Mesenchymal stem cell (in vitro differentiated cells and primary cell): Measurements from ENCODE around the gene ITSN1.

ENCODE experiments used
- DNase-seq: peaks from one replicate; pipeline ENCODE4 v3.0.0-alpha.2; 2013
- H2AFZ ChIP-seq: one replicate; pipeline ENCODE4 v1.6.1; 2013; ENCODE audit warnings: low read depth, mild to moderate bottlenecking, control low read depth, inconsistent platforms, low read length, moderate library complexity
- H2AK5ac ChIP-seq: 2 replicates; pipeline ENCODE4 v1.6.1; 2013; ENCODE audit warnings: low read length, moderate library complexity, mild to moderate bottlenecking, inconsistent platforms; ENCODE audit not compliant: severe bottlenecking
- H2BK120ac ChIP-seq: one replicate; pipeline ENCODE4 v1.6.1; 2013; ENCODE audit warnings: low read depth, mild to moderate bottlenecking, inconsistent platforms, low read length, moderate library complexity
- H2BK12ac ChIP-seq, 2 experiments: one replicate each; pipeline ENCODE4 v1.6.1; 2013; ENCODE audit warnings: inconsistent platforms in 2 of 2, low read length in 2 of 2, mild to moderate bottlenecking in 2 of 2, moderate library complexity in 2 of 2, control low read depth in 1 of 2
- H2BK15ac ChIP-seq: one replicate; pipeline ENCODE4 v1.6.1; 2013; ENCODE audit warnings: mild to moderate bottlenecking, low read depth, inconsistent platforms; ENCODE audit not compliant: poor library complexity, severe bottlenecking
- H2BK5ac ChIP-seq: 2 replicates; pipeline ENCODE4 v1.6.1; 2013; ENCODE audit warnings: low read depth, mild to moderate bottlenecking, low read length, control low read depth, inconsistent platforms; ENCODE audit not compliant: poor library complexity, severe bottlenecking
- H3K14ac ChIP-seq, 2 experiments: one replicate each; pipeline ENCODE4 v1.6.1; 2013; ENCODE audit warnings: inconsistent platforms in 2 of 2, low read length in 2 of 2, control low read depth in 1 of 2, mild to moderate bottlenecking in 1 of 2, moderate library complexity in 1 of 2
- H3K18ac ChIP-seq, 2 experiments: one replicate each; pipeline ENCODE4 v1.6.1; 2013; ENCODE audit warnings: inconsistent platforms in 2 of 2, low read length in 2 of 2, control low read depth in 1 of 2, low read depth in 1 of 2, mild to moderate bottlenecking in 1 of 2
- H3K23ac ChIP-seq, 2 experiments: one replicate each; pipeline ENCODE4 v1.6.1; 2013; ENCODE audit warnings: inconsistent platforms in 2 of 2, low read length in 2 of 2, mild to moderate bottlenecking in 2 of 2, moderate library complexity in 2 of 2, control low read depth in 1 of 2
- H3K27ac ChIP-seq: 2 replicates; pipeline ENCODE4 v1.5.1; 2013; ENCODE audit warnings: mild to moderate bottlenecking, moderate library complexity, low read length, control low read depth, inconsistent platforms; ENCODE audit not compliant: poor library complexity, severe bottlenecking
- H3K27me3 ChIP-seq, 2 experiments: 2 replicates each; pipeline versions ENCODE4 v1.6.1 to v1.7.0; 2013; ENCODE audit warnings: low read length in 2 of 2, mild to moderate bottlenecking in 2 of 2, moderate library complexity in 2 of 2, control low read depth in 1 of 2, inconsistent platforms in 1 of 2; ENCODE audit not compliant: control insufficient read depth in 1 of 2, insufficient read depth in 1 of 2
- H3K36me3 ChIP-seq, 2 experiments: 2 replicates each; pipeline versions ENCODE4 v1.6.1 to v1.7.0; 2013; ENCODE audit warnings: low read length in 2 of 2, control low read depth in 1 of 2, inconsistent platforms in 1 of 2, low read depth in 1 of 2, mild to moderate bottlenecking in 1 of 2; ENCODE audit not compliant: insufficient read depth in 2 of 2, control insufficient read depth in 1 of 2
- H3K4ac ChIP-seq, 2 experiments: one replicate each; pipeline ENCODE4 v1.6.1; 2013; ENCODE audit warnings: inconsistent platforms in 2 of 2, low read length in 2 of 2, mild to moderate bottlenecking in 2 of 2, moderate library complexity in 2 of 2, control low read depth in 1 of 2, low read depth in 1 of 2
- H3K4me1 ChIP-seq: 2 replicates; pipeline ENCODE4 v1.6.1; 2013; ENCODE audit warnings: low read depth, low read length, control low read depth; ENCODE audit not compliant: control insufficient read depth, insufficient read depth
- H3K4me2 ChIP-seq: 2 replicates; pipeline ENCODE4 v1.6.1; 2013; ENCODE audit warnings: low read length, mild to moderate bottlenecking, inconsistent platforms; ENCODE audit not compliant: poor library complexity, severe bottlenecking
- H3K4me3 ChIP-seq, 2 experiments: 2 replicates each; pipeline versions ENCODE4 v1.5.1 to v1.7.0; 2013; ENCODE audit warnings: low read length in 2 of 2, mild to moderate bottlenecking in 2 of 2, control low read depth in 1 of 2, low read depth in 1 of 2; ENCODE audit not compliant: insufficient read depth in 1 of 2
- H3K79me1 ChIP-seq: replicated peaks from 2 replicates; pipeline ENCODE4 v1.6.1; 2013; ENCODE audit warnings: mild to moderate bottlenecking, control low read depth, low read length, inconsistent platforms; ENCODE audit not compliant: poor library complexity, severe bottlenecking
- H3K9ac ChIP-seq: 2 replicates; pipeline ENCODE4 v1.7.0; 2013; ENCODE audit warnings: mild to moderate bottlenecking, low read length, moderate library complexity
- H3K9me3 ChIP-seq: 2 replicates; pipeline ENCODE4 v1.7.0; 2013; ENCODE audit warnings: mild to moderate bottlenecking, low read length; ENCODE audit not compliant: control insufficient read depth
- H4K8ac ChIP-seq: one replicate; pipeline ENCODE4 v1.6.1; 2013; ENCODE audit warnings: inconsistent platforms, mild to moderate bottlenecking, low read length, moderate library complexity
- H4K91ac ChIP-seq: one replicate; pipeline ENCODE4 v1.6.1; 2013; ENCODE audit warnings: mild to moderate bottlenecking, low read length, inconsistent platforms
- WGBS: methylation state at CpG from one replicate; pipeline ENCODE4 v1.1.7; 2013; ENCODE audit warnings: mixed read lengths; 5-methylcytosine and 5-hydroxymethylcytosine counted together

The ITSN1 gene

GRCh38 chr21:33902349-33902748 lies 260.0 kb downstream of the ITSN1 start:
- H3K4me3 ChIP-seq: no peak overlapping the region
- no peaks in the 10 kb centered on the region for H3K27me3 ChIP-seq
- H3K4ac ChIP-seq: no peak overlapping the region
- H3K14ac ChIP-seq: no peak overlapping the region
- H4K8ac ChIP-seq: no peak overlapping the region
- no peaks in the 10 kb centered on the region for H3K9me3 ChIP-seq
- H3K27ac ChIP-seq: no peak overlapping the region
- no peak overlapping the region for H3K4me2 ChIP-seq
- no peak overlapping the region for H2BK12ac ChIP-seq
- H3K79me1 ChIP-seq: peaks cover 13% of the 10 kb centered on the region
- H3K4me1 ChIP-seq: peaks cover 13% of the 10 kb centered on the region
- peaks cover 45 to 75% of the 10 kb centered on the region in 2 experiments for H3K36me3 ChIP-seq
- H3K23ac ChIP-seq: no peak overlapping the region
- H3K18ac ChIP-seq: no peak overlapping the region
- H2AK5ac ChIP-seq: no peak overlapping the region
- H2BK15ac ChIP-seq: no peak overlapping the region
- no peak overlapping the region for H2BK120ac ChIP-seq
- H4K91ac ChIP-seq: no peak overlapping the region
- no peak for DNase-seq
- H3K9ac ChIP-seq: no peak overlapping the region
- 99% methylated on average over 6 of the region's 6 CpGs for WGBS
- no peak overlapping the region for H2AFZ ChIP-seq
- no peak overlapping the region for H2BK5ac ChIP-seq

- no peak overlapping the region for H3K4me3 ChIP-seq
- no peaks in the 10 kb centered on the region for H3K27me3 ChIP-seq
- no peaks in the 10 kb centered on the region for H3K9me3 ChIP-seq
- no peak for DNase-seq
- H3K4ac ChIP-seq: no peak overlapping the region
- H4K8ac ChIP-seq: no peak overlapping the region
- no peak overlapping the region for H2BK5ac ChIP-seq
- no peak overlapping the region for H3K14ac ChIP-seq
- no peak overlapping the region for H2AK5ac ChIP-seq
- 95% methylated on average over 5 of the region's 5 CpGs for WGBS
- no peak overlapping the region for H3K27ac ChIP-seq
- no peak overlapping the region for H3K18ac ChIP-seq
- no peak overlapping the region for H2BK12ac ChIP-seq
- H3K4me1 ChIP-seq: peaks cover 2% of the 10 kb centered on the region
- no peak overlapping the region for H3K23ac ChIP-seq
- H4K91ac ChIP-seq: no peak overlapping the region
- H2BK15ac ChIP-seq: no peak overlapping the region
- H3K4me2 ChIP-seq: no peak overlapping the region
- no peak overlapping the region for H3K9ac ChIP-seq
- peaks cover 18% of the 10 kb centered on the region for H3K79me1 ChIP-seq
- H2BK120ac ChIP-seq: no peak overlapping the region
- H2AFZ ChIP-seq: no peak overlapping the region
- peaks cover 59 to 91% of the 10 kb centered on the region in 2 experiments for H3K36me3 ChIP-seq
These were observed 261.7 kb downstream of the ITSN1 start for GRCh38 chr21:33904041-33904440.

- Histone ChIP-seq H2BK5ac (no peak overlapping the region), H2BK15ac (no peak overlapping the region), H3K9ac (no peak overlapping the region), H3K27me3 (no peaks in the 10 kb centered on the region), H2BK120ac (no peak overlapping the region), H3K27ac (no peak overlapping the region), H3K9me3 (no peaks in the 10 kb centered on the region), H3K4me2 (no peak overlapping the region), H3K36me3 (peaks cover 51 to 94% of the 10 kb centered on the region in 2 experiments), H3K4ac (no peak overlapping the region), H2BK12ac (no peak overlapping the region), H3K79me1 (peaks cover 33% of the 10 kb centered on the region), H3K4me1 (no peaks in the 10 kb centered on the region), H3K18ac (no peak overlapping the region), H2AK5ac (no peak overlapping the region), H4K91ac (no peak overlapping the region), H3K14ac (no peak overlapping the region), H3K23ac (no peak overlapping the region), H2AFZ (no peak overlapping the region), H4K8ac (no peak overlapping the region), H3K4me3 (no peak overlapping the region)
- no peak for DNase-seq
- WGBS: 98% methylated on average over 5 of the region's 6 CpGs
These were observed 266.5 kb downstream of the ITSN1 start for GRCh38 chr21:33908760-33909159.

GRCh38 chr21:33909756-33910155 lies 267.5 kb downstream of the ITSN1 start:
- peaks cover 34% of the 10 kb centered on the region for H3K79me1 ChIP-seq
- H3K23ac ChIP-seq: no peak overlapping the region
- H3K4me2 ChIP-seq: no peak overlapping the region
- no peak overlapping the region for H2AK5ac ChIP-seq
- H2AFZ ChIP-seq: no peak overlapping the region
- no peak overlapping the region for H3K4ac ChIP-seq
- H3K18ac ChIP-seq: no peak overlapping the region
- no peak overlapping the region for H4K8ac ChIP-seq
- H2BK120ac ChIP-seq: no peak overlapping the region
- no peak for DNase-seq
- no peak overlapping the region for H4K91ac ChIP-seq
- no peak overlapping the region for H2BK15ac ChIP-seq
- H3K4me1 ChIP-seq: no peaks in the 10 kb centered on the region
- no peak overlapping the region for H3K9ac ChIP-seq
- no peaks in the 10 kb centered on the region for H3K27me3 ChIP-seq
- peaks cover 42 to 84% of the 10 kb centered on the region in 2 experiments for H3K36me3 ChIP-seq
- no peak overlapping the region for H3K14ac ChIP-seq
- H3K9me3 ChIP-seq: no peaks in the 10 kb centered on the region
- no peak overlapping the region for H2BK5ac ChIP-seq
- 74% methylated on average over 6 of the region's 6 CpGs for WGBS
- H3K4me3 ChIP-seq: no peak overlapping the region
- no peak overlapping the region for H3K27ac ChIP-seq
- no peak overlapping the region for H2BK12ac ChIP-seq
